Activated CD4-positive, alpha-beta memory T cell treated with anti-CD3 and anti-CD28 coated beads, Interleukin-2, amount 10 ng/mL, durations not matched to agents 7 days and 5 days (primary cell): ENCODE measurements around the gene AP2B1. TPM values are rescaled to one million over a fixed set of nuclear protein-coding genes. Genes with fewer than 3 reads are reported as not detected.

ENCODE experiments used
- CTCF ChIA-PET: fragments of 350-600 bp; sonication (Branson Sonifier 250); formaldehyde crosslinking; loops from one replicate; lab custom pipeline; 2021; ENCODE audit warnings: antibody characterized with exemption, inconsistent platforms; lab: Charles Lee
- POLR2A ChIA-PET: fragments of 350-600 bp; sonication (Branson Sonifier 250); formaldehyde crosslinking; loops from one replicate; lab custom pipeline; 2021; ENCODE audit warnings: antibody characterized with exemption; lab: Charles Lee
- DNase-seq: peaks from one replicate; pipeline ENCODE4 v3.0.0-alpha.2; 2020
- H3K27ac Mint-ChIP-seq: one replicate; pipeline ENCODE4 v1.8.0; 2021; ENCODE audit warnings: mild to moderate bottlenecking, mixed read lengths
- H3K27me3 Mint-ChIP-seq: one replicate; pipeline ENCODE4 v1.8.0; 2021; ENCODE audit warnings: mixed read lengths
- H3K36me3 Mint-ChIP-seq: one replicate; pipeline ENCODE4 v1.8.0; 2021; ENCODE audit warnings: low read depth, mixed read lengths
- H3K4me1 Mint-ChIP-seq: one replicate; pipeline ENCODE4 v1.8.0; 2021; ENCODE audit warnings: mixed read lengths
- H3K4me3 Mint-ChIP-seq: one replicate; pipeline ENCODE4 v1.8.0; 2021; ENCODE audit warnings: mild to moderate bottlenecking, mixed read lengths
- H3K9me3 Mint-ChIP-seq: one replicate; pipeline ENCODE4 v1.8.0; 2021; ENCODE audit warnings: mixed read lengths
- total RNA-seq, 2 experiments: library from RNA; stranded (reverse); gene quantifications; one replicate each; pipeline ENCODE4 v1.2.3, GENCODE V29; 2021

AP2B1 gene
- total RNA-seq, 2 experiments from 2014 or later = 196 to 203 TPM

- Mint-ChIP-seq H3K9me3 (no peaks in the 10 kb centered on the region), H3K4me3 (no peak overlapping the region), H3K27ac (no peak overlapping the region), H3K4me1 (peaks cover 6% of the 10 kb centered on the region), H3K36me3 (peaks cover 43% of the 10 kb centered on the region), H3K27me3 (peaks cover 17% of the 10 kb centered on the region)
- ChIA-PET CTCF (interaction anchor here (1.0 to 2.0 kb wide), 2 partner anchors 19 to 36 kb away, joined by 3 to 6 read pairs; no protein-coding TSS in a partner anchor), POLR2A (no interaction called here)
- DNase-seq = no peak
Observed at GRCh38 chr17:35727635-35728034, 140.5 kb downstream of the AP2B1 start.

GRCh38 chr17:35728551-35728950, 141.4 kb downstream of the AP2B1 start:
- ChIA-PET POLR2A (no interaction called here), CTCF (interaction anchor here (1.0 kb wide), 1 partner anchor 18 kb away, joined by 3 read pairs; no protein-coding TSS in a partner anchor)
- H3K9me3 Mint-ChIP-seq = no peaks in the 10 kb centered on the region
- H3K36me3 Mint-ChIP-seq = peaks cover 41% of the 10 kb centered on the region
- H3K27me3 Mint-ChIP-seq = peaks cover 24% of the 10 kb centered on the region
- no peak overlapping the region for H3K27ac Mint-ChIP-seq
- no peak overlapping the region for H3K4me3 Mint-ChIP-seq
- no peak for DNase-seq
- H3K4me1 Mint-ChIP-seq = peaks cover 6% of the 10 kb centered on the region

- H3K27me3 Mint-ChIP-seq = peaks cover 24% of the 10 kb centered on the region
- H3K4me3 Mint-ChIP-seq = no peak overlapping the region
- no peaks in the 10 kb centered on the region for H3K9me3 Mint-ChIP-seq
- H3K4me1 Mint-ChIP-seq = peaks cover 6% of the 10 kb centered on the region
- ChIA-PET CTCF (no interaction called here), POLR2A (no interaction called here)
- H3K36me3 Mint-ChIP-seq = peaks cover 32% of the 10 kb centered on the region
- no peak overlapping the region for H3K27ac Mint-ChIP-seq
- no peak for DNase-seq
Observed at GRCh38 chr17:35729405-35729833, 142.3 kb downstream of the AP2B1 start.

GRCh38 chr17:35730400-35731005, 143.4 kb downstream of the AP2B1 start:
- CTCF ChIA-PET = interaction anchor here (1.3 to 1.5 kb wide), 2 partner anchors 17 to 34 kb away, joined by 3 to 7 read pairs; no protein-coding TSS in a partner anchor
- peaks cover 6% of the 10 kb centered on the region for H3K4me1 Mint-ChIP-seq
- H3K4me3 Mint-ChIP-seq = no peak overlapping the region
- peaks cover 21% of the 10 kb centered on the region for H3K36me3 Mint-ChIP-seq
- POLR2A ChIA-PET = interaction anchor here (0.6 kb wide), 1 partner anchor 194 kb away, joined by 3 read pairs; no protein-coding TSS in a partner anchor
- H3K27ac Mint-ChIP-seq = no peak overlapping the region
- DNase-seq = no peak
- peaks cover 24% of the 10 kb centered on the region for H3K27me3 Mint-ChIP-seq
- no peaks in the 10 kb centered on the region for H3K9me3 Mint-ChIP-seq

DNA sequence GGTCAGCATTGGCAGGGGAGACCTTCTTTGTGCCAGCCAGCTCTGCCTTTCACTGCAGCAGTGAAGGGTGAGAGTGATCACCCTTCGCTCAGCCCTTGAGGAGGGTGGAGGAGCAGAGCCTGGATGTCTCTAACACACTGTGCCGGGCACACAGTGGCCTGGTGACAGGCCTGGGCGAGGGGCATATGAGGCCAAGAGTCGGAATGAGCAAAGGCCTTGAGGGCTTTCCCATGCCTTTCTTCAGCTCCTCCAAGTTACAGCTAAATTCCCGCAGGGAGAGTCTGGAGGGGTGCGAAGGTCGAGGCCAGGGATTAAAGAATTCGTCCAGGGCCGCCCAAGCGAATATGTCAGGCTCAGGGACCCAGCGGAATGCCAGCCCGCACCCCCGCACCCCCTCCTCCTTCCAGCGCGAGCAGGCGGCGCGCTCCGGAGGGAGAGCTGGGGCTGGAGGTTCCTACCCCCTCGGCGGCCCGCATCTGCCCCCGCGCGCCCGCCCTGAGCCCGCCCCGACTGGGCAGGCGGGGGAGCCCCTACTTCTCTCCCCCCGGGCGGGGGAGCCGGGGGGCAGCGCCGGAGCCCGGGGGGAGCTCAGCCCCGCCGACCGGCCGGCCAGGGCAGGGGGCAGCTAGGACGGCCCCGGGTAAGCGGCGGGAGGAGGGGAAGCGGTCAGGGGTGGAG, 144.3 kb downstream of the AP2B1 start, which contains the start of gene RASL10B:
TSS of gene RASL10B (plus strand) at position 401 of the 678 bp plus-strand sequence. CDS start 3,546 bp downstream, outside the sequence.
- DNase-seq = no peak
- H3K4me1 Mint-ChIP-seq = peaks cover 6% of the 10 kb centered on the region
- no peaks in the 10 kb centered on the region for H3K9me3 Mint-ChIP-seq
- H3K36me3 Mint-ChIP-seq = peaks cover 16% of the 10 kb centered on the region
- CTCF ChIA-PET = interaction anchor here (1.3 to 1.5 kb wide), 2 partner anchors 16 to 33 kb away, joined by 3 to 7 read pairs; no protein-coding TSS in a partner anchor
- POLR2A ChIA-PET = interaction anchor here (0.6 to 1.1 kb wide), 2 partner anchors 10 to 195 kb away, joined by 3 read pairs; no protein-coding TSS in a partner anchor
- H3K27me3 Mint-ChIP-seq = peaks cover 24% of the 10 kb centered on the region
- H3K4me3 Mint-ChIP-seq = no peak within 1 kb of the TSS
- no peak within 1 kb of the TSS for H3K27ac Mint-ChIP-seq

GRCh38 chr17:35731917-35732805, 145.0 kb downstream of the AP2B1 start:
- peaks cover 15% of the 10 kb centered on the region for H3K36me3 Mint-ChIP-seq
- no peak overlapping the region for H3K27ac Mint-ChIP-seq
- H3K4me3 Mint-ChIP-seq = no peak overlapping the region
- CTCF ChIA-PET = interaction anchor here (1.3 to 1.5 kb wide), 2 partner anchors 15 to 32 kb away, joined by 3 to 7 read pairs; no protein-coding TSS in a partner anchor
- POLR2A ChIA-PET = interaction anchor here (1.1 kb wide), 1 partner anchor 10 kb away, joined by 3 read pairs; no protein-coding TSS in a partner anchor
- H3K4me1 Mint-ChIP-seq = peaks cover 6% of the 10 kb centered on the region
- no peaks in the 10 kb centered on the region for H3K9me3 Mint-ChIP-seq
- H3K27me3 Mint-ChIP-seq = peaks cover 24% of the 10 kb centered on the region
- DNase-seq = no peak

DNA sequence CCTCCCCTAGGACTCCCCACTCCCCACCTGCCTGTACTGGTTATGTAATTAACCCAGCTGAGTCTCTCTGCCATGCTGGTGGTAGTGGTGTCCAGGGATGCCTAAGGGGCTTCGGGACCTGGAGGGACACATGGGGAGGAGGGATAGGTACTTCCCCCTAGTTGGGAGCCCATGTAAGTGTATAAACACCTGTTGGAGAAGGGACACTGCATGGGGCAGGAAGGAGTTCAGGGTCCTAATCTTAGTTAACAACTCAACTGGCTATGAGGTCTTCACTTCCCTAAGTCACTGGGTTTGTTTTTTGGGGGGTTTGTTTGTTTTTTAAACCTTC, 145.6 kb downstream of the AP2B1 start:
- H3K27me3 Mint-ChIP-seq = peaks cover 24% of the 10 kb centered on the region
- ChIA-PET CTCF (no interaction called here), POLR2A (no interaction called here)
- no peak overlapping the region for H3K27ac Mint-ChIP-seq
- peaks cover 6% of the 10 kb centered on the region for H3K4me1 Mint-ChIP-seq
- H3K36me3 Mint-ChIP-seq = peaks cover 10% of the 10 kb centered on the region
- no peak overlapping the region for H3K4me3 Mint-ChIP-seq
- no peaks in the 10 kb centered on the region for H3K9me3 Mint-ChIP-seq
- DNase-seq = no peak

GRCh38 chr17:35733366-35733765, 146.2 kb downstream of the AP2B1 start:
- H3K27ac Mint-ChIP-seq = no peak overlapping the region
- no peak overlapping the region for H3K4me3 Mint-ChIP-seq
- CTCF ChIA-PET = no interaction called here
- no peak for DNase-seq
- POLR2A ChIA-PET = no interaction called here
- H3K9me3 Mint-ChIP-seq = no peaks in the 10 kb centered on the region
- H3K4me1 Mint-ChIP-seq = peaks cover 6% of the 10 kb centered on the region
- peaks cover 24% of the 10 kb centered on the region for H3K27me3 Mint-ChIP-seq
- peaks cover 6% of the 10 kb centered on the region for H3K36me3 Mint-ChIP-seq

DNA sequence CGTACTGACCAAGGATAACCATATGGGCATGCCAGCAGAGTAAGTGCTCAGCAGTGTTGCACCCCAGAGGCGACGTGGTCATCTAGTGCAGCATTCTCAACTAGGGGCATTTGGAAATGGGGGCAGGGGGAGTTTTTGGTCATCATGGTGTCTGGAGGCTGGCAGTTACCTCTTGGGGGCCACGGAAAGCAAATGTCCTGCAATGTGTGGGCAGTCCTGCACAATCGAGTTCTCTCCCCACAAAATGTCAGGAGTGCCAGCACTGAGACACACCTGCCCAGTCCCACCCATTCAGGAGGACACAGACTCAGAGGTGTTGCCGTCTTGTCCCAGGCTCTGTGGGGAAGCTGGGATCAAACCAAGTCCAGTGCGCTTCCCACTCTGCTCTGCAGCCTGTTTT, 147.3 kb downstream of the AP2B1 start:
- CTCF ChIA-PET = no interaction called here
- H3K4me3 Mint-ChIP-seq = no peak overlapping the region
- peaks cover 6% of the 10 kb centered on the region for H3K4me1 Mint-ChIP-seq
- peaks cover 6% of the 10 kb centered on the region for H3K36me3 Mint-ChIP-seq
- no peaks in the 10 kb centered on the region for H3K9me3 Mint-ChIP-seq
- peaks cover 28% of the 10 kb centered on the region for H3K27me3 Mint-ChIP-seq
- DNase-seq = no peak
- POLR2A ChIA-PET = no interaction called here
- no peak overlapping the region for H3K27ac Mint-ChIP-seq

GRCh38 chr17:35735036-35735805, 148.1 kb downstream of the AP2B1 start:
- Mint-ChIP-seq H3K4me1 (peaks cover 6% of the 10 kb centered on the region), H3K36me3 (peaks cover 6% of the 10 kb centered on the region), H3K9me3 (no peaks in the 10 kb centered on the region), H3K27me3 (peaks cover 36% of the 10 kb centered on the region), H3K27ac (no peak overlapping the region), H3K4me3 (no peak overlapping the region)
- ChIA-PET CTCF (interaction anchor here (1.5 kb wide), 1 partner anchor 12 kb away, joined by 4 read pairs; no protein-coding TSS in a partner anchor), POLR2A (no interaction called here)
- DNase-seq = no peak

DNA sequence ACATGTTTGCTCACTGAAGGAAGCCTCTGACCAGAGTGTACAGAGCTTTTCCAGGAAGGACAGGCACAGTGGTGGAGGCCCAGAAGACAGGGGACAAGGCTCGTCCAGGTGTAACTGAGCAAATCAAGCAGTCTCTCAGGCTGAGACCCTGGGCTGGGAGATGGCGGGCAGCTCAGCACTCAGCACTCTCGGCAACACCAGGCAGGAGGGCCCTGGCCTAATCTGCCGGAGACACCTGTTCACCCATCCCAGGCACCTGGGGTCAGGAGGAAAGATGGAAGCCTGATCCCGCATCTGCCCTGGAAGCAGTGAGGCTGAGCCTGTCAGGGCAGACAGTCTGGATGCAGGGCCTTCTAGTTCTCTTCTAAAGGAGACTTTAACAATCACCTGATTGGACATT, 149.1 kb downstream of the AP2B1 start:
- POLR2A ChIA-PET = interaction anchor here (1.3 kb wide), 1 partner anchor 23 kb away, joined by 3 read pairs; no protein-coding TSS in a partner anchor
- peaks cover 5% of the 10 kb centered on the region for H3K4me1 Mint-ChIP-seq

More for the DNA sequence above, 149.1 kb downstream of the AP2B1 start:
- Mint-ChIP-seq H3K4me3 (no peak overlapping the region), H3K27me3 (peaks cover 34% of the 10 kb centered on the region), H3K36me3 (no peaks in the 10 kb centered on the region), H3K9me3 (no peaks in the 10 kb centered on the region), H3K27ac (no peak overlapping the region)
- CTCF ChIA-PET = interaction anchor here (1.5 kb wide), 1 partner anchor 11 kb away, joined by 4 read pairs; no protein-coding TSS in a partner anchor
- no peak for DNase-seq
